ENCODE results near the gene BRDT. TPM values are rescaled to one million over a fixed set of nuclear protein-coding genes. Genes with fewer than 3 reads are reported as not detected.
"Not testable (repeated sequence)": the region's sequence is repeated elsewhere in the genome, so short reads cannot be mapped to it uniquely, and the experiment has no call there.

The BRDT gene
- total RNA-seq, 1 donor from 2014 or later, result not detected

- Mint-ChIP-seq H3K9me3 (ENCODE audit: unreplicated experiment) (no peaks in the 10 kb centered on the region), H3K27ac (ENCODE audit: unreplicated experiment) (no peak overlapping the region), H3K4me3 (ENCODE audit: unreplicated experiment) (no peak overlapping the region), H3K27me3 (ENCODE audit: unreplicated experiment) (no peaks in the 10 kb centered on the region), H3K4me1 (ENCODE audit: unreplicated experiment) (peaks cover 3% of the 10 kb centered on the region), H3K36me3 (ENCODE audit: low read depth, unreplicated experiment) (no peaks in the 10 kb centered on the region)
- DNase-seq (ENCODE audit: low spot score), result no peak
- TF ChIP-seq CTCF (IDR thresholded peaks at IDR 0.05; ENCODE audit: unreplicated experiment), result no peak
Measured at GRCh38 chr1:92004129-92004528, 54.9 kb downstream of the BRDT start.

- H3K4me1 Mint-ChIP-seq (ENCODE audit: unreplicated experiment), result no peaks in the 10 kb centered on the region
- no peak overlapping the region for H3K27ac Mint-ChIP-seq (ENCODE audit: unreplicated experiment)
- no peaks in the 10 kb centered on the region for H3K9me3 Mint-ChIP-seq (ENCODE audit: unreplicated experiment)
- H3K4me3 Mint-ChIP-seq (ENCODE audit: unreplicated experiment), result no peak overlapping the region
- no peaks in the 10 kb centered on the region for H3K27me3 Mint-ChIP-seq (ENCODE audit: unreplicated experiment)
- DNase-seq (ENCODE audit: low spot score), result no peak
- H3K36me3 Mint-ChIP-seq (ENCODE audit: low read depth, unreplicated experiment), result no peaks in the 10 kb centered on the region
- TF ChIP-seq CTCF (IDR thresholded peaks at IDR 0.05; ENCODE audit: unreplicated experiment), result no peak
Measured at GRCh38 chr1:92013923-92014322, 64.7 kb downstream of the BRDT start.

DNA sequence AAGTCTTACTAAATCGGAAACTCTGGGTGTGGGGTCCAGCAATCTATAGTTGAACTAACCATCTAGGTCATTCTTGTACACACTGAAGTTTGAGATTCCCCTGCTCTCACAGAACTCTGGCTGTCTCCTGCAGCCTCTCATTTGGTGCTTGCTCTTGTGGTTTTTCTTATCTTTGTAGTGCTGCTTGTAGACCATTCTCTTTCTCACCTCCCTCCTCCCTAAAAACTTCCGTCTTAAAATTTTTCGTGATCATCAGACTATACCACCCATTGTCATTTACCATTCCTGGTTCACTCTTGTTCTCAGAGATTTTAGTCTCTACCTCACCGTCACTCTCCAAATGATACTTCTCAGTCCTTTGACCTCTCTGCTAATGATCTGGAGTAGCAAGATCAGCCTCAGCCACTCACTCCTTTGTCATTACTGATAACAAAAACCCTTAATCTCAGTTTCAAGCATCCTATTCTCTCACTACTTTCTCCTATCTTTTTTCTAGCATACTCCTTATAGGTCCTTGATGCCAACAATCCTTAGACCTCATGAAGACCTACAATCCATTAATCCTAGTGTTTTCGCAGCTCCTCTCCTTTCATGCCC lies 67.6 kb downstream of the BRDT start:
- H3K27me3 Mint-ChIP-seq (ENCODE audit: unreplicated experiment), result no peaks in the 10 kb centered on the region
- H3K27ac Mint-ChIP-seq (ENCODE audit: unreplicated experiment), result no peak overlapping the region
- no peak for DNase-seq (ENCODE audit: low spot score)
- no peaks in the 10 kb centered on the region for H3K36me3 Mint-ChIP-seq (ENCODE audit: low read depth, unreplicated experiment)
- no peaks in the 10 kb centered on the region for H3K9me3 Mint-ChIP-seq (ENCODE audit: unreplicated experiment)
- no peak overlapping the region for H3K4me3 Mint-ChIP-seq (ENCODE audit: unreplicated experiment)
- no peak for TF ChIP-seq CTCF (IDR thresholded peaks at IDR 0.05; ENCODE audit: unreplicated experiment)
- H3K4me1 Mint-ChIP-seq (ENCODE audit: unreplicated experiment), result no peaks in the 10 kb centered on the region

DNA sequence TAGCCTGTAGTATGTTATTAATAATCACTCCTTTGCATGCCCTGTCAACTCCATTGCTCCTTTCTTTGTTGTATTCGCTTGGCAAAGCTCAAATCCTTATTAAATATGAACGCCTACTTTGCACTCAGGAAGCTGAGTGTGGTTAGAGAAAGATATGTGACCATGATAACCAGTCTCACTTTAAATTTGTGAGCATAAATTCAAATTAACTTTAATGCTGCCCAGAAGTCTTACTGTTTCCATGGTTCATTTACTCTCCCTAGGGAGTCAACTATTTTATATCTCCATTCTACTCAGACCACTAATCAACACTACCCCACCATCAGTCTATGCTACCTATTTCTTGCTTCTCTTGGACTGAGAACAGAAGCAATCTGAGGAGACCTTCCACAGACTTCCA lies 68.5 kb downstream of the BRDT start:
- TF ChIP-seq CTCF (IDR thresholded peaks at IDR 0.05; ENCODE audit: unreplicated experiment), result no peak
- no peaks in the 10 kb centered on the region for H3K36me3 Mint-ChIP-seq (ENCODE audit: low read depth, unreplicated experiment)

GRCh38 chr1:92026042-92026441 lies 76.8 kb downstream of the BRDT start:
- not testable (repeated sequence) for H3K4me3 Mint-ChIP-seq (ENCODE audit: unreplicated experiment); DNase-seq (ENCODE audit: low spot score); H3K9me3 Mint-ChIP-seq (ENCODE audit: unreplicated experiment); H3K27me3 Mint-ChIP-seq (ENCODE audit: unreplicated experiment); H3K36me3 Mint-ChIP-seq (ENCODE audit: low read depth, unreplicated experiment); H3K27ac Mint-ChIP-seq (ENCODE audit: unreplicated experiment)
- H3K4me1 Mint-ChIP-seq (ENCODE audit: unreplicated experiment), result peaks cover 16% of the 10 kb centered on the region

More for the DNA sequence above, 68.5 kb downstream of the BRDT start:
- no peak overlapping the region for H3K27ac Mint-ChIP-seq (ENCODE audit: unreplicated experiment)
- no peaks in the 10 kb centered on the region for H3K9me3 Mint-ChIP-seq (ENCODE audit: unreplicated experiment)
- H3K4me1 Mint-ChIP-seq (ENCODE audit: unreplicated experiment), result no peaks in the 10 kb centered on the region
- H3K4me3 Mint-ChIP-seq (ENCODE audit: unreplicated experiment), result no peak overlapping the region
- DNase-seq (ENCODE audit: low spot score), result no peak
- no peaks in the 10 kb centered on the region for H3K27me3 Mint-ChIP-seq (ENCODE audit: unreplicated experiment)

Measured in endothelial cell (in vitro differentiated cells).